ENCODE measurements around the gene F5. TPM values are rescaled to one million over a fixed set of nuclear protein-coding genes. Genes with fewer than 3 reads are reported as not detected.

F5 gene
- total RNA-seq, 2 experiments from 2014 or later: not detected

GRCh38 chr1:169497317-169497716 is 89.0 kb downstream of the F5 start:
- TF ChIP-seq CTCF (conservative IDR thresholded peaks at IDR 0.05; ENCODE audit: low read length) (no peak), EZH2phosphoT487 (IDR thresholded peaks at IDR 0.05; ENCODE audit: borderline replicate concordance, low read depth, low read length) (no peak)
- H3K4me2 ChIP-seq (ENCODE audit: low read length): no peak overlapping the region
- no peaks in the 10 kb centered on the region for H3K4me1 ChIP-seq (ENCODE audit: insufficient read depth, low read length, poor library complexity, severe bottlenecking)
- no peak overlapping the region for H2AFZ ChIP-seq (ENCODE audit: low read length)
- H4K20me1 ChIP-seq (ENCODE audit: insufficient read depth, low read length): no peaks in the 10 kb centered on the region
- H3K27ac ChIP-seq (ENCODE audit: low read depth, low read length, poor library complexity, severe bottlenecking): no peak overlapping the region
- no peaks in the 10 kb centered on the region for H3K9me3 ChIP-seq (ENCODE audit: low read length)
- no peaks in the 10 kb centered on the region for H3K9me2 ChIP-seq (ENCODE audit: insufficient read depth, low read length)
- BruUV-seq (replicated peaks): no TSS peak
- intact Hi-C loops (cut with micrococcal nuclease; ENCODE audit: unreplicated experiment): no loop called here
- POLR2A ChIA-PET: no interaction called here
- no peak for DNase-seq (ENCODE audit: low spot score)
- no peak overlapping the region for H3K4me3 ChIP-seq (ENCODE audit: low read depth, low read length, poor library complexity, severe bottlenecking)
- H3K79me2 ChIP-seq (ENCODE audit: insufficient read depth, low read depth, low read length): no peaks in the 10 kb centered on the region
- H3K36me3 ChIP-seq (ENCODE audit: insufficient read depth, low read length): no peaks in the 10 kb centered on the region
- CTCF ChIA-PET (ENCODE audit: unreplicated experiment): no interaction called here

GRCh38 chr1:169495916-169496315 is 90.4 kb downstream of the F5 start:
- POLR2A ChIA-PET: interaction anchor here (0.5 to 1.3 kb wide), 3 partner anchors 12 to 298 kb away, joined by 3 to 7 read pairs (median 3); no protein-coding TSS in a partner anchor
- Histone ChIP-seq H3K9me3 (ENCODE audit: low read length) (no peaks in the 10 kb centered on the region), H3K27ac (ENCODE audit: low read depth, low read length, poor library complexity, severe bottlenecking) (no peak overlapping the region), H3K4me2 (ENCODE audit: low read length) (no peak overlapping the region), H2AFZ (ENCODE audit: low read length) (no peak overlapping the region), H3K9me2 (ENCODE audit: insufficient read depth, low read length) (no peaks in the 10 kb centered on the region), H3K79me2 (ENCODE audit: insufficient read depth, low read depth, low read length) (no peaks in the 10 kb centered on the region), H3K36me3 (ENCODE audit: insufficient read depth, low read length) (no peaks in the 10 kb centered on the region), H4K20me1 (ENCODE audit: insufficient read depth, low read length) (no peaks in the 10 kb centered on the region), H3K4me1 (ENCODE audit: insufficient read depth, low read length, poor library complexity, severe bottlenecking) (no peaks in the 10 kb centered on the region), H3K4me3 (ENCODE audit: low read depth, low read length, poor library complexity, severe bottlenecking) (no peak overlapping the region)
- BruUV-seq (replicated peaks): no TSS peak
- TF ChIP-seq CTCF (conservative IDR thresholded peaks at IDR 0.05; ENCODE audit: low read length) (no peak), EZH2phosphoT487 (IDR thresholded peaks at IDR 0.05; ENCODE audit: borderline replicate concordance, low read depth, low read length) (no peak)
- intact Hi-C loops (cut with micrococcal nuclease; ENCODE audit: unreplicated experiment): no loop called here
- no peak for DNase-seq (ENCODE audit: low spot score)
- CTCF ChIA-PET (ENCODE audit: unreplicated experiment): no interaction called here

- intact Hi-C loops (cut with micrococcal nuclease; ENCODE audit: unreplicated experiment): no loop called here
- Histone ChIP-seq H3K9me2 (ENCODE audit: insufficient read depth, low read length) (no peaks in the 10 kb centered on the region), H3K9me3 (ENCODE audit: low read length) (no peaks in the 10 kb centered on the region), H3K4me3 (ENCODE audit: low read depth, low read length, poor library complexity, severe bottlenecking) (no peak overlapping the region), H3K4me2 (ENCODE audit: low read length) (no peak overlapping the region), H2AFZ (ENCODE audit: low read length) (no peak overlapping the region), H3K27ac (ENCODE audit: low read depth, low read length, poor library complexity, severe bottlenecking) (no peak overlapping the region), H3K36me3 (ENCODE audit: insufficient read depth, low read length) (no peaks in the 10 kb centered on the region), H3K79me2 (ENCODE audit: insufficient read depth, low read depth, low read length) (no peaks in the 10 kb centered on the region), H4K20me1 (ENCODE audit: insufficient read depth, low read length) (no peaks in the 10 kb centered on the region), H3K4me1 (ENCODE audit: insufficient read depth, low read length, poor library complexity, severe bottlenecking) (no peaks in the 10 kb centered on the region)
- ChIA-PET POLR2A (interaction anchor here (0.6 kb wide), 1 partner anchor 15 kb away, joined by 3 read pairs; no protein-coding TSS in a partner anchor), CTCF (ENCODE audit: unreplicated experiment) (no interaction called here)
- no peak for DNase-seq (ENCODE audit: low spot score)
- TF ChIP-seq CTCF (conservative IDR thresholded peaks at IDR 0.05; ENCODE audit: low read length): no peak
- TF ChIP-seq EZH2phosphoT487 (IDR thresholded peaks at IDR 0.05; ENCODE audit: borderline replicate concordance, low read depth, low read length): no peak
- BruUV-seq (replicated peaks): no TSS peak
These were observed 91.1 kb downstream of the F5 start for GRCh38 chr1:169495046-169495775.

All from OCI-LY7 (cell line).